GM10248 (cell line): ENCODE results near the gene RNASE8.

Experiments
- CTCF ChIA-PET: fragments of 300-600 bp; sonication (Branson Sonifier 250); formaldehyde crosslinking; extraction: SDS; loops from one replicate; lab custom pipeline; 2021; ENCODE audit warnings: antibody characterized with exemption; lab: Yijun Ruan, JAX
- POLR2A ChIA-PET: fragments of 350-650 bp; sonication (Branson Sonifier 250); formaldehyde crosslinking; extraction: SDS; loops from one replicate; lab custom pipeline; 2020; ENCODE audit warnings: antibody characterized with exemption; lab: Yijun Ruan, JAX
- DNase-seq: peaks from one replicate; pipeline ENCODE4 v3.0.0; 2012; ENCODE audit errors: extremely low spot score
- TF ChIP-seq, protein P1 (sequence below): IDR thresholded peaks from 2 replicates; pipeline ENCODE4 v1.5.1; 2012; ENCODE audit warnings: mild to moderate bottlenecking, low read depth; ENCODE audit errors: extremely low read depth, missing control alignments, control extremely low read depth

RNASE8 gene

DNA sequence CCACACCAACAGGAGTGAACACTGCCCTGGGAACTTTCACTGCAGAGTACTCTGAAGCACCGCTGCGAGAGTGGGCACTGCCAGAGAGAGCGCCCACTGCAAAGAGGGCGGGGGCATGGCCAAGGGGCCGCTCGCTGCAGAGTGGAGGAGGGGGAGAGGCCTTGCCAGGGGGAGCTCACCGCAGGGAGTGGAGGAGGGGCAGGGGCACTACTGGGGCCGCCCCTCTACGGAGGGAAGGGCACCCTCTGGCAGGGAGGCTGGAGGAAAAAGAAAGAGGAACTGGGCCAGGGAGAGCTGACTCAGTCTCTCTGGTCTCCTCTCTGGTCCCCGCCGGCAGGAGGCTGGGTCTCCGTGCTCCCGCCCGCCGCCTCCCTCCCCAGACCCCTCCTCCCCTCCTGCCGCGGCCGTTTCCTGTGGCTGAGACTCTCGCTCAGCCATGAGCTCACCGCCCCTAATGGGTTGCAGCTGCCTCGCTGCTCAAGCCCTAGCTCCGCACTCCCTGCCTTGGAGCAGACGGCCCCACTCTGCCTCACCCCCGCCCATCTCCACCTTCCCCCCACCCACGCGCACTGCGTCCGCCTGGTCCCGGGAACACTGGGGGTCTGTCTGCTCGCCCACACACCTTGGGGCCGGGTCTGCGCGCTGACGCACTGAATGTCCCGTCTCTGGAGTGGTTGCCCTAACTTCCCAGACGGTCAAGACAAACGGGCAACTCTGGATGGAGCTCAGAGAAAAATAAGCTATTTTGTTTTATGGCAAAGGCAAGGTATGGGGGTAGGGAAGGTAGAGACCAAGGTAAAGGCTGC, 13.8 kb downstream of the RNASE8 start:
- DNase-seq, result peak; percentile 88
- CTCF ChIA-PET, result interaction anchor here (0.8 to 6.6 kb wide), 19 partner anchors 9 to 439 kb away, joined by 3 to 80 read pairs (median 6); partner anchors contain the start of genes TMEM253 and ZNF219
- POLR2A ChIA-PET, result interaction anchor here (1.2 kb wide), 1 partner anchor 30 kb away, joined by 4 read pairs; the partner anchor contains the start of gene TMEM253
- TF ChIP-seq, protein P1, sequence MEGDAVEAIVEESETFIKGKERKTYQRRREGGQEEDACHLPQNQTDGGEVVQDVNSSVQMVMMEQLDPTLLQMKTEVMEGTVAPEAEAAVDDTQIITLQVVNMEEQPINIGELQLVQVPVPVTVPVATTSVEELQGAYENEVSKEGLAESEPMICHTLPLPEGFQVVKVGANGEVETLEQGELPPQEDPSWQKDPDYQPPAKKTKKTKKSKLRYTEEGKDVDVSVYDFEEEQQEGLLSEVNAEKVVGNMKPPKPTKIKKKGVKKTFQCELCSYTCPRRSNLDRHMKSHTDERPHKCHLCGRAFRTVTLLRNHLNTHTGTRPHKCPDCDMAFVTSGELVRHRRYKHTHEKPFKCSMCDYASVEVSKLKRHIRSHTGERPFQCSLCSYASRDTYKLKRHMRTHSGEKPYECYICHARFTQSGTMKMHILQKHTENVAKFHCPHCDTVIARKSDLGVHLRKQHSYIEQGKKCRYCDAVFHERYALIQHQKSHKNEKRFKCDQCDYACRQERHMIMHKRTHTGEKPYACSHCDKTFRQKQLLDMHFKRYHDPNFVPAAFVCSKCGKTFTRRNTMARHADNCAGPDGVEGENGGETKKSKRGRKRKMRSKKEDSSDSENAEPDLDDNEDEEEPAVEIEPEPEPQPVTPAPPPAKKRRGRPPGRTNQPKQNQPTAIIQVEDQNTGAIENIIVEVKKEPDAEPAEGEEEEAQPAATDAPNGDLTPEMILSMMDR, result no peak

DNA sequence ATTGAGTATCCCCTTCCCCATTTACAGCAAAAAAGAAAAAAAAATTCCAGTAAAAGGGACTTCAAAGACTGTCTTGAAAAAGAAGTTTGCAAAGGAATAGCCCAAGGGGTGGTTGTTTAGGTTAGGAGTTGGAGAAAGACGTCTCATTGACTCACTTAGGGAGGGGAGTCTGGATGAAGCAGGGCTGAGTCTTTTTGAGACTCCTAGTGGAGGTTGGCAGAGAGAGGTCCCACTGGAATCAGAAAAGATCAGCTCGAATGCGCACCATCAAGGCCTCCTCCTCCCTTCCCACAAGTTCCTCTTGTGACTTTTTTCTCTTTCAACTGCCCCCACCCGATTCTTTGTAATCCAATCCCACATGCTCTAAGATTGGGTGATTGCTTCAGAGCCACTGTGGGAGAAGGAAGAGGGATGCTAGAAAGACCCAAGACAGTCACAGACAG, 14.4 kb downstream of the RNASE8 start:
- POLR2A ChIA-PET, result no interaction called here
- CTCF ChIA-PET, result interaction anchor here (0.8 to 6.6 kb wide), 14 partner anchors 10 to 101 kb away, joined by 3 to 80 read pairs (median 11); partner anchors contain the start of genes TMEM253 and ZNF219
- TF ChIP-seq, protein P1, result no peak
- DNase-seq, result no peak

DNA sequence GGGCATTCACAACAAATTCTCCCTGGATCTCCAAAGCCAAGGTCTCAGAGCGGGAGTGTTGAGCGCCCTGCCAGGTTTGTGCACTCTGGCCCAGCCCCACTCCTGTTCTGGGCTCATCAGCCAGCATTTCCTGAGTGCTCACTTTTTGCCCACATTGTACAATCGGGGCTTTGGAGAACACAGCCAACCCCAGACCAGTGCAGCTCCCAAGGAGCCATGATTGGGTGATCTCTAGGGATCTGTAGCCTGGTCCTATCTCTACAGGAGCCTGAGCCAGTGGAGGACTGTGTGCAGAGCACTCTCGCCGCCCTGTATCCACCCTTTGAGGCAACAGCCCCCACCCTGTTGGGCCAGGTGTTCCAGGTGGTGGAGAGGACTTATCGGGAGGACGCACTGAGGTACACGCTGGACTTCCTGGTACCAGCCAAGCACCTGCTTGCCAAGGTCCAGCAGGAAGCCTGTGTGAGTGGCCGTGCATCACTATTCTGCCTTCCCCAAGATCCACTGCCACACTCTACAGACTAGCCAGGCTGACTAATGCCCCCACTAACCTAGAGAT, 15.2 kb downstream of the RNASE8 start:
- POLR2A ChIA-PET, result no interaction called here

DNA sequence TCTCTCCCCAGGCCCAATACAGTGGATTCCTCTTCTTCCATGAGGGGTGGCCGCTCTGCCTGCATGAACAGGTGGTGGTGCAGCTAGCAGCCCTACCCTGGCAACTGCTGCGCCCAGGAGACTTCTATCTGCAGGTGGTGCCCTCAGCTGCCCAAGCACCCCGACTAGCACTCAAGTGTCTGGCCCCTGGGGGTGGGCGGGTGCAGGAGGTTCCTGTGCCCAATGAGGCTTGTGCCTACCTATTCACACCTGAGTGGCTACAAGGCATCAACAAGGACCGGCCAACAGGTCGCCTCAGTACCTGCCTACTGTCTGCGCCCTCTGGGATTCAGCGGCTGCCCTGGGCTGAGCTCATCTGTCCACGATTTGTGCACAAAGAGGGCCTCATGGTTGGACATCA, 16.3 kb downstream of the RNASE8 start:
- TF ChIP-seq, protein P1, result no peak
- no peak for DNase-seq
- POLR2A ChIA-PET, result no interaction called here
- CTCF ChIA-PET, result interaction anchor here (0.9 to 6.6 kb wide), 5 partner anchors 12 to 59 kb away, joined by 4 to 80 read pairs (median 17); no protein-coding TSS in a partner anchor

More for the DNA sequence above, 15.2 kb downstream of the RNASE8 start:
- no peak for DNase-seq
- CTCF ChIA-PET, result interaction anchor here (2.7 to 6.6 kb wide), 8 partner anchors 17 to 101 kb away, joined by 8 to 80 read pairs (median 18); partner anchors contain the start of gene TMEM253
- TF ChIP-seq, protein P1, result no peak

DNA sequence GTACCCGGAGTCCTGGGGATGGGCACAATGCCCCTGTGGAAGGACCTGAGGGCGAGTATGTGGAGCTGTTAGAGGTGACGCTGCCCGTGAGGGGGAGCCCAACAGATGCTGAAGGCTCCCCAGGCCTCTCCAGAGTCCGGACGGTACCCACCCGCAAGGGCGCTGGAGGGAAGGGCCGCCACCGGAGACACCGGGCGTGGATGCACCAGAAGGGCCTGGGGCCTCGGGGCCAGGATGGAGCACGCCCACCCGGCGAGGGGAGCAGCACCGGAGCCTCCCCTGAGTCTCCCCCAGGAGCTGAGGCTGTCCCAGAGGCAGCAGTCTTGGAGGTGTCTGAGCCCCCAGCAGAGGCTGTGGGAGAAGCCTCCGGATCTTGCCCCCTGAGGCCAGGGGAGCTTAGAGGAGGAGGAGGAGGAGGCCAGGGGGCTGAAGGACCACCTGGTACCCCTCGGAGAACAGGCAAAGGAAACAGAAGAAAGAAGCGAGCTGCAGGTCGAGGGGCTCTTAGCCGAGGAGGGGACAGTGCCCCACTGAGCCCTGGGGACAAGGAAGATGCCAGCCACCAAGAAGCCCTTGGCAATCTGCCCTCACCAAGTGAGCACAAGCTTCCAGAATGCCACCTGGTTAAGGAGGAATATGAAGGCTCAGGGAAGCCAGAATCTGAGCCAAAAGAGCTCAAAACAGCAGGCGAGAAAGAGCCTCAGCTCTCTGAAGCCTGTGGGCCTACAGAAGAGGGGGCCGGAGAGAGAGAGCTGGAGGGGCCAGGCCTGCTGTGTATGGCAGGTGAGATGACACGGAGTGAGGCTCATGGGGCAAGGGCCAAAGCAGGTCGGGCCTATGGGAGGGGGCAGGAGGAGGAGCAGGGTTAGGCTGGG, 17.0 kb downstream of the RNASE8 start:
- TF ChIP-seq, protein P1, result no peak
- POLR2A ChIA-PET, result no interaction called here
- CTCF ChIA-PET, result interaction anchor here (1.1 to 6.6 kb wide), 5 partner anchors 9 to 60 kb away, joined by 3 to 80 read pairs (median 17); no protein-coding TSS in a partner anchor
- no peak for DNase-seq
